Karpas-422 (cell line): ENCODE data around the gene EEF1A2. TPM values are rescaled to one million over a fixed set of nuclear protein-coding genes. Genes with fewer than 3 reads are reported as not detected.

ENCODE experiments used
- DNase-seq: peaks from one replicate; pipeline ENCODE4 v3.0.0-alpha.2; 2015
- H2AFZ ChIP-seq: fragments of 200-600 bp; sonication (generic); 2 replicates; pipeline ENCODE4 v1.6.1; 2014; ENCODE audit warnings: antibody characterized with exemption, low read length, mixed read lengths
- H3K27ac ChIP-seq: fragments of 200-600 bp; sonication (generic); 2 replicates; pipeline ENCODE4 v1.5.1; 2014; ENCODE audit warnings: mild to moderate bottlenecking, low read length, moderate library complexity
- H3K27me3 ChIP-seq: fragments of 200-600 bp; sonication (generic); 2 replicates; pipeline ENCODE4 v1.6.1; 2014; ENCODE audit warnings: low read length, mixed read lengths
- H3K36me3 ChIP-seq: fragments of 200-600 bp; sonication (generic); 2 replicates; pipeline ENCODE4 v1.6.1; 2014; ENCODE audit warnings: low read length, mixed read lengths; ENCODE audit not compliant: insufficient read depth
- H3K4me1 ChIP-seq: fragments of 200-600 bp; sonication (generic); 2 replicates; pipeline ENCODE4 v1.6.1; 2014; ENCODE audit warnings: mild to moderate bottlenecking, low read length, mixed read lengths
- H3K4me2 ChIP-seq: fragments of 200-600 bp; sonication (generic); 2 replicates; pipeline ENCODE4 v1.6.1; 2014; ENCODE audit warnings: low read length, low read depth, mild to moderate bottlenecking; ENCODE audit not compliant: poor library complexity, severe bottlenecking
- H3K4me3 ChIP-seq: fragments of 200-600 bp; sonication (generic); 2 replicates; pipeline ENCODE4 v1.5.1; 2014; ENCODE audit warnings: mild to moderate bottlenecking, antibody characterized with exemption, low read length, mixed read lengths
- H3K79me2 ChIP-seq: fragments of 200-600 bp; sonication (generic); 2 replicates; pipeline ENCODE4 v1.6.1; 2014; ENCODE audit warnings: mild to moderate bottlenecking, low read length, mixed read lengths
- H3K9ac ChIP-seq: fragments of 200-600 bp; sonication (generic); 2 replicates; pipeline ENCODE4 v1.6.0; 2014; ENCODE audit warnings: low read length
- H3K9me2 ChIP-seq: fragments of 200-600 bp; sonication (generic), shearing (Covaris generic); replicated peaks from 2 replicates; pipeline ENCODE4 v1.6.0; 2014; ENCODE audit warnings: mild to moderate bottlenecking, low read length, moderate library complexity; ENCODE audit not compliant: insufficient read depth
- H3K9me3 ChIP-seq: fragments of 300-700, 200-600 bp; sonication (generic); 2 replicates; pipeline ENCODE4 v1.6.1; 2014; ENCODE audit warnings: low read length, mixed read lengths
- H4K20me1 ChIP-seq: fragments of 200-600 bp; sonication (generic); 2 replicates; pipeline ENCODE4 v1.6.1; 2014; ENCODE audit warnings: mild to moderate bottlenecking, antibody characterized with exemption, low read length, low read depth; ENCODE audit not compliant: insufficient read depth
- total RNA-seq: library from RNA; depleted of rRNA; stranded (reverse); fragments of >200 nt; shearing (Covaris generic); gene quantifications from 2 replicates; pipeline ENCODE4 v1.2.3, GENCODE V29; 2014; ENCODE audit warnings: low replicate concordance

EEF1A2 gene
- total RNA-seq, 1 experiment from 2014 or later: 0.71 TPM

GRCh38 chr20:63471717-63471980 is 27.2 kb downstream of the EEF1A2 start:
- no peak overlapping the region for H3K4me3 ChIP-seq
- no peaks in the 10 kb centered on the region for H3K9me2 ChIP-seq
- no peak overlapping the region for H2AFZ ChIP-seq
- DNase-seq: no peak
- H3K4me1 ChIP-seq: no peaks in the 10 kb centered on the region
- H3K9ac ChIP-seq: no peak overlapping the region
- no peaks in the 10 kb centered on the region for H3K36me3 ChIP-seq
- no peaks in the 10 kb centered on the region for H3K79me2 ChIP-seq
- no peaks in the 10 kb centered on the region for H3K27me3 ChIP-seq
- no peak overlapping the region for H3K27ac ChIP-seq
- H4K20me1 ChIP-seq: no peaks in the 10 kb centered on the region
- no peaks in the 10 kb centered on the region for H3K9me3 ChIP-seq
- H3K4me2 ChIP-seq: no peak overlapping the region

DNA sequence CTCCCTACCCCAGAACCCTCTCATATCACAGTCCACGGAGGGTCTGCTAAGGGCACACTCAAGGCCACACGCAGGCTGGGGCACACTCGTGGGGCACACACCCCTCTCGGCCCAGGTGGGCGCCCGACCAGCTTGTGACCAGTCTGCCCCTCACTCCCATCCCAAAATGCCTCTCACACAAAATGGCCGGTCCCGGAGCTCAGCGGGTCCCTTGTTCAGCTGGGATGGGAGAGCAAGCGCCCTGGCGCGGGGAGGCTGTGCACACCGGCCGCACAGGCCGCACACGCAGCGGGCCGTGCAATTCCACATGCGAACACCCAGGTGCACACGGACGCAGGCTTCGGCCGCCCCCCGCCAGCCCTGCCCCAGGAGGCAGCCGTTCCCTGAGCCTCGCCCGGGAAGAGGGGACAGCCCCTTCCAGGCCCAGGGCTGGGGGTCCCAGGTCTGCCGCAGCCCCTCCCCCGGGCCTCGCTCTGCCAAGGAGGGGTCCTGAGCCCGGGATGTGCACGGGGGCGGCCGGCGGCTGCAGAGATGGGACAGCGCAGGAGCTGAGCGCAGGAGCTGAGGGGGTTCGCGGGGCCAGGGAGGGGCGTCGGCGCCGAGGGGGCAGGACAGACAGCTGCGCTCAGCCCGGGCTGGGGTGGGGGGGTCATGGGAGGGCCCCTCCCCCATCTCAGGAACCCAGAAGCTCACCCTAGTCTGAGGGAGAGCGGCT is 27.7 kb downstream of the EEF1A2 start:
- no peaks in the 10 kb centered on the region for H4K20me1 ChIP-seq
- H3K4me1 ChIP-seq: no peaks in the 10 kb centered on the region
- DNase-seq: no peak
- H3K36me3 ChIP-seq: no peaks in the 10 kb centered on the region
- no peak overlapping the region for H3K4me2 ChIP-seq
- H3K4me3 ChIP-seq: no peak overlapping the region
- no peaks in the 10 kb centered on the region for H3K79me2 ChIP-seq
- no peak overlapping the region for H2AFZ ChIP-seq
- H3K27me3 ChIP-seq: no peaks in the 10 kb centered on the region
- no peaks in the 10 kb centered on the region for H3K9me3 ChIP-seq
- H3K9me2 ChIP-seq: no peaks in the 10 kb centered on the region
- no peak overlapping the region for H3K27ac ChIP-seq
- no peak overlapping the region for H3K9ac ChIP-seq

DNA sequence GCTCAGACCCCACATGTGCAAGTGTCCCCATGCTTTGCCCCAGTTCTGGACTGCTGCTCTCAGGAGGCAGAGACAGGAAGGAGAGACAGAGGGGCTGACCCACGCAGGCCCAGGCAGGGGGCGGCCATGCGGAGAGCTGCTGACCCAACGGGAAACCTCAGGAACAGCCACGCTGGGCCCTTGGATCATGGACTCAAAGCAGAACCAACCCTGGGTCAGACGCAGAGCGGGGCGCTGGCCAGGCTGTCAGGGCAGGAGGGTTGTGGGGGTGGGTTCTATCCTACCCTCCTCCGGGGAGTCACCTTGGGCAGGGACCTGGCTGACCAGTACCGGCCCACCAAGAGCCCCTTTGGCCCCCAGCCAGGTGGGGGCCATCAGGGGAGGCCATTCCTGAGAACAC is 28.5 kb downstream of the EEF1A2 start:
- Histone ChIP-seq H3K4me1 (no peaks in the 10 kb centered on the region), H4K20me1 (no peaks in the 10 kb centered on the region), H3K9me2 (no peaks in the 10 kb centered on the region), H3K27ac (no peak overlapping the region), H3K27me3 (no peaks in the 10 kb centered on the region), H3K36me3 (no peaks in the 10 kb centered on the region), H3K9me3 (no peaks in the 10 kb centered on the region), H3K4me2 (no peak overlapping the region), H3K4me3 (no peak overlapping the region), H2AFZ (no peak overlapping the region), H3K79me2 (no peaks in the 10 kb centered on the region), H3K9ac (no peak overlapping the region)
- DNase-seq: no peak

DNA sequence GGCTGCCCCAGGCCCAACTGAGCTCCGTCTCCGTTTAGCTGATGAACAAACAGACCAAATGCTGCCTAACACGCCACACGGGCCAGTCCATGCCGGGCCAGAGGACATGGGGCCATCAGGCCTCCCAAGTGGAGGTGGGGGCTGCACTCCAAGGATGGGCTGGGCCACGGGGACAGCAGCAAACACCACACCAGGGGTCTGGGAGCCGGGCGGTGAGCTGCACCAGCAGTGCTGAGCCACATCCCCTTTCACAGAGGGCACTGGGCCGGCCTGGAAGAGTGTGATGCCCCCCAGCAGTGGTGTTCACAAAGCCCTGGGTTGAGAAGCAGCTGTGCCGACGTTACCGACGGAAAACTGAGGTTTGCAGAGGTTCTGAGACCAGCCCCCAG is 29.2 kb downstream of the EEF1A2 start:
- Histone ChIP-seq H3K4me2 (no peak overlapping the region), H2AFZ (no peak overlapping the region), H3K4me3 (no peak overlapping the region), H3K4me1 (no peaks in the 10 kb centered on the region), H3K27ac (no peak overlapping the region), H3K9me2 (no peaks in the 10 kb centered on the region), H3K79me2 (no peaks in the 10 kb centered on the region), H4K20me1 (no peaks in the 10 kb centered on the region), H3K36me3 (no peaks in the 10 kb centered on the region), H3K9ac (no peak overlapping the region), H3K27me3 (no peaks in the 10 kb centered on the region), H3K9me3 (no peaks in the 10 kb centered on the region)
- no peak for DNase-seq

DNA sequence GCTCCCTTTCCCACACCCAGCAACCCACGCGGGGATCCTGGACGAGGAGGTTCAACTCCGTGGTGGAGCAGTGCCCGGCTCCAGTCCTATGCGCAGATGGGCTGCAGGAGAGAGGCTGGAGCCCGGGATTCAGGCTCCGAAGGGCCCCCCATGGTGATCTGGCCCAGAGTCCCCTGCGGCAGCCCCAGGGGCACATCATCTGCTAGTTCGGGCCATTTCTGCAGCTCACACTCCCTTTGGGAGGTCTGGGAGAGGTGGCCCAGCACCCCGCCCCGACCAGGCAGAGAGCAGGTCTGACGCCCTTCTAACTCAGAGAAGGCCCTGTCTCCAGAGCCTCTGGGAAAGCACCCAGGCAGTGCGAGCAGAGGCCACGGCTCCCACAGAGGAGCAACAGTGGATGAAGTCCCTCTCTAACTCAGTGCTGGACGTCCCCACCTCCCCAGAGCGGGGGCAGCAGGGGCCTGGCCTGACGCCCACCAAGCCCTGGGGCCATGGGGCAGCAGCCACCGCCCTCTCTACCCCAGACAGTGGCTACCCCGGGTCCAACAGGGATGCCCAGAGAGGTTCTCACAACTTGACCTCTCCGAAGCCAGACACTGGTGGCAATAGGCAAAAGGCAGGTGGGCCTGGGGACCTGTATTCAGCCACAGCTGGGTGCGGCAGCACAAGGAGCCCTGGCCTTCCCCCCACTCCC is 29.7 kb downstream of the EEF1A2 start:
- no peak for DNase-seq
- Histone ChIP-seq H3K9ac (no peak overlapping the region), H2AFZ (no peak overlapping the region)

DNA sequence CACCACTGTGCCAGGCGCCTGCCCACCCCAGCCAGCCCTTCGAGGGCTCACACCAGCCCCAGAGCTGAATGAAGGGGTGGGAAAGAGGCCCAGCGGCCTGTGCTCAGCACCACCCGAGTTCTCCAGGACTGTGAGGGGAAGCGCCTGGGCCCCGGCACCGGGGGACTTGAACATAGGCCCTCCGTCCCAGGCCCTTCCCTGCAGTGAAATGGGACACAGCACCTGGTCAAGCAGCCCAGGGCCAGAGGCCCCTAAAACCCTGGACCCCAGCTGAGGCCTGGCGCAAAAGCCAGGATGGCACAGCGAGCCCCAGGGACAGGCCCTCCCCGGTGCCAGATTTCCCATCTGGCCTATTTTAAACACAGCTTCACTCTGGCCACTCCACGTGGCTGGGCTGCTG is 30.5 kb downstream of the EEF1A2 start:
- no peak overlapping the region for H2AFZ ChIP-seq
- no peaks in the 10 kb centered on the region for H3K79me2 ChIP-seq
- H3K4me3 ChIP-seq: no peak overlapping the region
- H3K27ac ChIP-seq: no peak overlapping the region
- H3K4me1 ChIP-seq: no peaks in the 10 kb centered on the region
- no peak for DNase-seq
- H4K20me1 ChIP-seq: no peaks in the 10 kb centered on the region
- no peak overlapping the region for H3K9ac ChIP-seq
- no peaks in the 10 kb centered on the region for H3K36me3 ChIP-seq
- H3K9me2 ChIP-seq: no peaks in the 10 kb centered on the region
- no peak overlapping the region for H3K4me2 ChIP-seq
- no peaks in the 10 kb centered on the region for H3K27me3 ChIP-seq
- no peaks in the 10 kb centered on the region for H3K9me3 ChIP-seq

More for the DNA sequence above, 29.7 kb downstream of the EEF1A2 start:
- no peaks in the 10 kb centered on the region for H3K9me2 ChIP-seq
- H3K9me3 ChIP-seq: no peaks in the 10 kb centered on the region
- H3K4me3 ChIP-seq: no peak overlapping the region
- no peaks in the 10 kb centered on the region for H3K27me3 ChIP-seq
- H3K27ac ChIP-seq: no peak overlapping the region
- no peaks in the 10 kb centered on the region for H3K4me1 ChIP-seq
- no peaks in the 10 kb centered on the region for H4K20me1 ChIP-seq
- no peak overlapping the region for H3K4me2 ChIP-seq
- no peaks in the 10 kb centered on the region for H3K79me2 ChIP-seq
- no peaks in the 10 kb centered on the region for H3K36me3 ChIP-seq

- H3K79me2 ChIP-seq: no peaks in the 10 kb centered on the region
Measured at GRCh38 chr20:63467294-63468083, 31.4 kb downstream of the EEF1A2 start.

DNA sequence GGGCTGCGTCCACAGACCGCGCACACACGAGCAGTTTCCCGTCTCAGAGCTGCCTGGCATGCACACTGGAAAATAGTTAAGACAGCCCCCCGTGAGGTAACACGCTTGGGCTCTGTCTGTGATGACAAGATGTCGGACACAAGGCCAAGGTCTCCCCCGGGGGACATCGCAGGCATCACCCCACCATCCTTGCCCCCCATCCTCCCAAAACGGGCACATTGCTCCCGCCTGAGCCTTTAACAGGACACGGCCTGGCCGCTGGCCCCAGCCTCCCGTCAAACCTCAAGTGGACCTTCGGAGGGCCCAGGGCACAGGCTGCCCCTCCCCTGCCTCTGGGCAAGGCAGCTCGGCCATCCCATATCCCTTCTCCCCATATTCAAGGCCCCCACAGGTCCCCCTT is 32.0 kb downstream of the EEF1A2 start:
- no peak overlapping the region for H3K9ac ChIP-seq
- H3K27ac ChIP-seq: no peak overlapping the region
- no peaks in the 10 kb centered on the region for H3K27me3 ChIP-seq

More at GRCh38 chr20:63467294-63468083, 31.4 kb downstream of the EEF1A2 start:
- no peak for DNase-seq
- Histone ChIP-seq H3K4me1 (no peaks in the 10 kb centered on the region), H3K9me3 (no peaks in the 10 kb centered on the region), H3K4me3 (no peak overlapping the region), H3K4me2 (no peak overlapping the region), H3K27ac (no peak overlapping the region), H3K9ac (no peak overlapping the region), H3K9me2 (no peaks in the 10 kb centered on the region), H2AFZ (no peak overlapping the region), H4K20me1 (no peaks in the 10 kb centered on the region), H3K27me3 (no peaks in the 10 kb centered on the region), H3K36me3 (no peaks in the 10 kb centered on the region)

More for the DNA sequence above, 32.0 kb downstream of the EEF1A2 start:
- H3K9me2 ChIP-seq: no peaks in the 10 kb centered on the region
- H4K20me1 ChIP-seq: no peaks in the 10 kb centered on the region
- no peak for DNase-seq
- H2AFZ ChIP-seq: no peak overlapping the region
- no peak overlapping the region for H3K4me2 ChIP-seq
- no peak overlapping the region for H3K4me3 ChIP-seq
- H3K4me1 ChIP-seq: no peaks in the 10 kb centered on the region
- no peaks in the 10 kb centered on the region for H3K79me2 ChIP-seq
- no peaks in the 10 kb centered on the region for H3K36me3 ChIP-seq
- no peaks in the 10 kb centered on the region for H3K9me3 ChIP-seq
